K562 (cell line): Measurements from ENCODE around the gene SEBOX. TPM values are rescaled to one million over a fixed set of nuclear protein-coding genes. Genes with fewer than 3 reads are reported as not detected.

Source experiments
- CREM ChIP-seq: IDR thresholded peaks from 2 replicates; pipeline ENCODE4 v1.6.1; 2014; ENCODE audit warnings: antibody characterized with exemption, low read depth
- FOXM1 ChIP-seq, 2 experiments: fragments of 450-650 bp in 1 of 2; sonication (generic) in 1 of 2; formaldehyde crosslinking in 1 of 2; IDR thresholded peaks; 2 replicates each; pipeline versions ENCODE4 v1.6.1 to v1.9.0; 2017 to 2022; ENCODE audit warnings: low read depth in 2 of 2, mild to moderate bottlenecking in 2 of 2, missing genetic modification reagents in 1 of 2, moderate library complexity in 1 of 2
- GATAD2B ChIP-seq: fragments of 450-650 bp; IDR thresholded peaks from 2 replicates; pipeline ENCODE4 v1.6.1; 2017; ENCODE audit warnings: mild to moderate bottlenecking, borderline replicate concordance
- HDAC2 ChIP-seq: fragments of 450-650 bp; IDR thresholded peaks from 2 replicates; pipeline ENCODE4 v1.6.1; 2016; ENCODE audit warnings: mild to moderate bottlenecking
- NCOA1 ChIP-seq: fragments of 450-650 bp; IDR thresholded peaks from 2 replicates; pipeline ENCODE4 v1.6.1; 2016; ENCODE audit warnings: low read depth
- NR4A1 ChIP-seq, 2 experiments: fragments of 250-450 bp in 1 of 2; fragments of 450-650 bp in 1 of 2; sonication (Bioruptor Pico) in 1 of 2; IDR thresholded peaks; 2 replicates each; pipeline versions ENCODE4 v1.4.0 to v1.6.1; 2016 to 2020; ENCODE audit warnings: mild to moderate bottlenecking in 2 of 2, missing compliant biosample characterization in 1 of 2, missing genetic modification characterization in 1 of 2, moderate library complexity in 1 of 2
- PCBP2 ChIP-seq: fragments of 200-400 bp; formaldehyde crosslinking; IDR thresholded peaks from 2 replicates; pipeline ENCODE4 v1.6.1; 2018; ENCODE audit warnings: low read length, low read depth, mild to moderate bottlenecking, moderate library complexity; ENCODE audit not compliant: poor library complexity, severe bottlenecking
- SAFB2 ChIP-seq: fragments of 200-400 bp; formaldehyde crosslinking; IDR thresholded peaks from 2 replicates; pipeline ENCODE4 v1.6.1; 2018; ENCODE audit warnings: borderline replicate concordance, low read length, low read depth, moderate library complexity; ENCODE audit not compliant: severe bottlenecking
- SAP30 ChIP-seq: fragments of 200-600 bp; sonication (generic); IDR thresholded peaks from 2 replicates; pipeline ENCODE4 v1.6.1; 2012; ENCODE audit warnings: borderline replicate concordance, low read depth, mild to moderate bottlenecking, moderate library complexity, low read length, control low read depth, inconsistent platforms; ENCODE audit not compliant: insufficient read depth, poor library complexity, severe bottlenecking
- SMAD3 ChIP-seq: fragments of 450-650 bp; formaldehyde crosslinking; conservative IDR thresholded peaks from 2 replicates; pipeline ENCODE4 v1.4.0; 2020; ENCODE audit warnings: mild to moderate bottlenecking
- SMC3 ChIP-seq: conservative IDR thresholded peaks from 2 replicates; pipeline ENCODE4 v1.6.1; 2011; ENCODE audit warnings: low read depth, low read length, improper control_type of control experiment; ENCODE audit not compliant: insufficient read depth
- TFAM ChIP-seq: fragments of 250-450 bp; sonication (Bioruptor Pico); conservative IDR thresholded peaks from 2 replicates; pipeline ENCODE4 v1.5.0; 2021; ENCODE audit warnings: mild to moderate bottlenecking, moderate library complexity
- ZFP36 ChIP-seq: fragments of 150-350 bp; IDR thresholded peaks from 2 replicates; pipeline ENCODE4 v1.6.1; 2018; ENCODE audit warnings: low read length, low read depth; ENCODE audit not compliant: partially characterized antibody
- ZNF239 ChIP-seq: fragments of 250-450 bp; sonication (Bioruptor Pico); IDR thresholded peaks from 2 replicates; pipeline ENCODE4 v1.4.0; 2020; ENCODE audit warnings: mild to moderate bottlenecking
- ZNF444 ChIP-seq: fragments of 250-450 bp; sonication (Bioruptor Pico); IDR thresholded peaks from 2 replicates; pipeline ENCODE4 v1.4.0; 2020; ENCODE audit warnings: mild to moderate bottlenecking, moderate library complexity
- ZNF644 ChIP-seq: fragments of 200-800 bp; sonication (Bioruptor generic); IDR thresholded peaks from 2 replicates; pipeline ENCODE4 v1.6.1; 2016; ENCODE audit warnings: low read depth, missing genetic modification characterization, missing compliant biosample characterization
- polyA plus RNA-seq, 8 experiments: library from polyadenylated mRNA; depleted of rRNA in 4 of 8; stranded (reverse) in 5 of 8; unstranded in 3 of 8; fragments of >200 nt; fragmentation: Nextera tagmentation in 2 of 8; fragmentation: Illumina TruSeq in 1 of 8; extraction: Ambion mirVana in 2 of 8; extraction: Trizol in 1 of 8; gene quantifications; 2 replicates each; pipeline versions ENCODE4 v1.2.1 to v1.2.3, GENCODE V29; 2011 to 2014; ENCODE audit warnings: inconsistent platforms in 1 of 8, missing spikeins in 1 of 8
- total RNA-seq, 7 experiments: library from RNA; depleted of rRNA in 6 of 7; stranded (reverse); fragments of >200 nt in 6 of 7; fragmentation: Illumina TruSeq in 2 of 7; extraction: Trizol in 2 of 7; gene quantifications; 2 replicates each; pipeline versions ENCODE4 v1.2.1 to v1.2.3, GENCODE V29; 2011 to 2021; ENCODE audit warnings: low replicate concordance in 1 of 7
- TF ChIP-seq, protein P1 (sequence below), 2 experiments: fragments of 450-650 bp; conservative IDR thresholded peaks; 2 replicates each; pipeline ENCODE4 v1.6.1; 2017; ENCODE audit warnings: mild to moderate bottlenecking in 2 of 2, moderate library complexity in 2 of 2
- TF ChIP-seq, protein P2 (sequence below): fragments of 450-650 bp; conservative IDR thresholded peaks from 2 replicates; pipeline ENCODE4 v1.6.1; 2016; ENCODE audit warnings: missing genetic modification characterization, low read depth, mild to moderate bottlenecking, control low read depth, missing compliant biosample characterization
- TF ChIP-seq, protein P3 (sequence below): IDR thresholded peaks from 3 replicates; pipeline ENCODE4 v1.6.1; 2011; ENCODE audit warnings: borderline replicate concordance, mild to moderate bottlenecking; ENCODE audit not compliant: insufficient read length, insufficient read depth
- TF ChIP-seq, protein P4 (sequence below): fragments of 250-450 bp; sonication (Bioruptor Pico); IDR thresholded peaks from 2 replicates; pipeline ENCODE4 v1.4.0; 2020; ENCODE audit warnings: mild to moderate bottlenecking, moderate library complexity, borderline replicate concordance

SEBOX gene
- total and polyA plus RNA-seq, 9 of the 15 experiments (the other 6 are each of a cell fraction or from before 2014, with no cell fraction given) = not detected

DNA sequence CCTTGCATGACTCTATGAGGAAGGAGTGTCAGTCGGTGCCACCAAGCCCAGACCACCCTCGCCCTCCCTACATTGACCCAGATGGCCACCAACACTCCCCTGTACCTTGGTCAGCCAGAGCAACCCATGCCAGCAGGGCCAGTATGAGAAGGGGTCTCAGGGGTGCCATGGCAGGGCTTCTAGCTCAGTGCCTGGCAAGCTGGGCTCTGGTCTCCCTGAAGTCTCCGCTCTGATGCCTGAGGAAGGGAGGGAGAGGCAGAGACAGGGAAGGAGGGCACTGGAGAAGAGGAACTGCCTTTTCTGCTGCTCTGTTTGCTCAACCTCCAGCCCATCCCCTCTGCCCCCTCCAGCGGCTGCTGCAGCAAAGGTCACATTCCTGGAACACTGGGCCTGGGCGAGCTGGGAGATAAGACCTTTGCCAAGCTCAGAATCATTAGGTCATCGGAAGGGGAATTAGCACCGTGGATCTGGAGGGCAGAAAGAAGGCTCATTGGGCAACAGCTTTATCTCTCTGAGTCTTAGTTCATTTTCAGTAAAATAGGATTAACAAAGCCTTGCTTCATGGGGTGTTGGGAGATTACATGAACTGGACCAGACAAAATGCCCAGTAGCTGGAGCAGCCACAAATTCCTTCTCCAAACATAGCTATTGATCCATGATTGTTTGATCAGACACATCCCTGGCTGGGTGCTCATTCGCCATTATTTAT, 5.2 kb upstream of the SEBOX start, which contains the start of gene VTN (continued):
- TF ChIP-seq SMAD3 (CRISPR knock-in tag) = no peak
- no peak for TF ChIP-seq NCOA1
- TF ChIP-seq FOXM1 (IDR thresholded peaks at IDR 0.05; ENCODE audit: low read depth) = no peak
- no peak for TF ChIP-seq FOXM1 (CRISPR knock-in tag; IDR thresholded peaks at IDR 0.05; ENCODE audit: low read depth)
- TF ChIP-seq SMC3 = no peak
- no peak for TF ChIP-seq ZNF239 (CRISPR knock-in tag)
- TF ChIP-seq, protein P1, sequence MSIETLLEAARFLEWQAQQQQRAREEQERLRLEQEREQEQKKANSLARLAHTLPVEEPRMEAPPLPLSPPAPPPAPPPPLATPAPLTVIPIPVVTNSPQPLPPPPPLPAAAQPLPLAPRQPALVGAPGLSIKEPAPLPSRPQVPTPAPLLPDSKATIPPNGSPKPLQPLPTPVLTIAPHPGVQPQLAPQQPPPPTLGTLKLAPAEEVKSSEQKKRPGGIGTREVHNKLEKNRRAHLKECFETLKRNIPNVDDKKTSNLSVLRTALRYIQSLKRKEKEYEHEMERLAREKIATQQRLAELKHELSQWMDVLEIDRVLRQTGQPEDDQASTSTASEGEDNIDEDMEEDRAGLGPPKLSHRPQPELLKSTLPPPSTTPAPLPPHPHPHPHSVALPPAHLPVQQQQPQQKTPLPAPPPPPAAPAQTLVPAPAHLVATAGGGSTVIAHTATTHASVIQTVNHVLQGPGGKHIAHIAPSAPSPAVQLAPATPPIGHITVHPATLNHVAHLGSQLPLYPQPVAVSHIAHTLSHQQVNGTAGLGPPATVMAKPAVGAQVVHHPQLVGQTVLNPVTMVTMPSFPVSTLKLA (conservative IDR thresholded peaks at IDR 0.05) = no peak
- no peak for TF ChIP-seq CREM
- TF ChIP-seq PCBP2 = no peak
- TF ChIP-seq GATAD2B = no peak
- TF ChIP-seq, protein P2, sequence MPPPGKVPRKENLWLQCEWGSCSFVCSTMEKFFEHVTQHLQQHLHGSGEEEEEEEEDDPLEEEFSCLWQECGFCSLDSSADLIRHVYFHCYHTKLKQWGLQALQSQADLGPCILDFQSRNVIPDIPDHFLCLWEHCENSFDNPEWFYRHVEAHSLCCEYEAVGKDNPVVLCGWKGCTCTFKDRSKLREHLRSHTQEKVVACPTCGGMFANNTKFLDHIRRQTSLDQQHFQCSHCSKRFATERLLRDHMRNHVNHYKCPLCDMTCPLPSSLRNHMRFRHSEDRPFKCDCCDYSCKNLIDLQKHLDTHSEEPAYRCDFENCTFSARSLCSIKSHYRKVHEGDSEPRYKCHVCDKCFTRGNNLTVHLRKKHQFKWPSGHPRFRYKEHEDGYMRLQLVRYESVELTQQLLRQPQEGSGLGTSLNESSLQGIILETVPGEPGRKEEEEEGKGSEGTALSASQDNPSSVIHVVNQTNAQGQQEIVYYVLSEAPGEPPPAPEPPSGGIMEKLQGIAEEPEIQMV = no peak
- TF ChIP-seq, protein P3, sequence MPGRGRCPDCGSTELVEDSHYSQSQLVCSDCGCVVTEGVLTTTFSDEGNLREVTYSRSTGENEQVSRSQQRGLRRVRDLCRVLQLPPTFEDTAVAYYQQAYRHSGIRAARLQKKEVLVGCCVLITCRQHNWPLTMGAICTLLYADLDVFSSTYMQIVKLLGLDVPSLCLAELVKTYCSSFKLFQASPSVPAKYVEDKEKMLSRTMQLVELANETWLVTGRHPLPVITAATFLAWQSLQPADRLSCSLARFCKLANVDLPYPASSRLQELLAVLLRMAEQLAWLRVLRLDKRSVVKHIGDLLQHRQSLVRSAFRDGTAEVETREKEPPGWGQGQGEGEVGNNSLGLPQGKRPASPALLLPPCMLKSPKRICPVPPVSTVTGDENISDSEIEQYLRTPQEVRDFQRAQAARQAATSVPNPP = no peak
- TF ChIP-seq, protein P4, sequence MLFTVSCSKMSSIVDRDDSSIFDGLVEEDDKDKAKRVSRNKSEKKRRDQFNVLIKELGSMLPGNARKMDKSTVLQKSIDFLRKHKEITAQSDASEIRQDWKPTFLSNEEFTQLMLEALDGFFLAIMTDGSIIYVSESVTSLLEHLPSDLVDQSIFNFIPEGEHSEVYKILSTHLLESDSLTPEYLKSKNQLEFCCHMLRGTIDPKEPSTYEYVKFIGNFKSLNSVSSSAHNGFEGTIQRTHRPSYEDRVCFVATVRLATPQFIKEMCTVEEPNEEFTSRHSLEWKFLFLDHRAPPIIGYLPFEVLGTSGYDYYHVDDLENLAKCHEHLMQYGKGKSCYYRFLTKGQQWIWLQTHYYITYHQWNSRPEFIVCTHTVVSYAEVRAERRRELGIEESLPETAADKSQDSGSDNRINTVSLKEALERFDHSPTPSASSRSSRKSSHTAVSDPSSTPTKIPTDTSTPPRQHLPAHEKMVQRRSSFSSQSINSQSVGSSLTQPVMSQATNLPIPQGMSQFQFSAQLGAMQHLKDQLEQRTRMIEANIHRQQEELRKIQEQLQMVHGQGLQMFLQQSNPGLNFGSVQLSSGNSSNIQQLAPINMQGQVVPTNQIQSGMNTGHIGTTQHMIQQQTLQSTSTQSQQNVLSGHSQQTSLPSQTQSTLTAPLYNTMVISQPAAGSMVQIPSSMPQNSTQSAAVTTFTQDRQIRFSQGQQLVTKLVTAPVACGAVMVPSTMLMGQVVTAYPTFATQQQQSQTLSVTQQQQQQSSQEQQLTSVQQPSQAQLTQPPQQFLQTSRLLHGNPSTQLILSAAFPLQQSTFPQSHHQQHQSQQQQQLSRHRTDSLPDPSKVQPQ = no peak
- no peak for TF ChIP-seq NR4A1 (CRISPR knock-in tag; IDR thresholded peaks at IDR 0.05)
- TF ChIP-seq NR4A1 (tag; IDR thresholded peaks at IDR 0.05) = no peak
- TF ChIP-seq HDAC2 = no peak
- TF ChIP-seq SAFB2 = no peak
- no peak for TF ChIP-seq TFAM (CRISPR knock-in tag)
- TF ChIP-seq ZNF444 = no peak
- no peak for TF ChIP-seq SAP30
- no peak for TF ChIP-seq ZNF644 (tag)
- no peak for TF ChIP-seq ZFP36
